Measurements from ENCODE around the gene FAM114A2.
"Not testable (repeated sequence)": the region's sequence is repeated elsewhere in the genome, so short reads cannot be mapped to it uniquely, and the experiment has no call there.

FAM114A2 gene

DNA sequence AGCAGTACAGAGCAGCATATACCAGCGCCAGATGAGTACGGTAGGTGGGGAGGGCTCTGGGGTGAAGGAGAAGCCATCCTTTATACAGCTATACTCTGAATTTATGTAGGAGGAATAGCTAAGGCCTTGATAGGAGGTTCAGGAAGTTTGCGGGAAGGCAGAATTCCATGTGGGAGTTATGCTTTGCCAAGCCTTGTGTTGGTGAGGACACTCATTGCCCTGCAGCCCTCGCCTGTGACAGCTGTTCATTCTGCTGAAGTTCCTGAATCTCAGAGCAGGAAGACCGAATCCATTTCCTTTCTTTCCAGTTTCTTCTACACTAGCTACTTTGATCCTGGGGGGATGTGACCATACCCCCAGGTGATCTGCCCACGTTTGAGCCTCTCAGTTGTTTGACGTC is 7.8 kb upstream of the FAM114A2 start:
- no peak for DNase-seq

DNA sequence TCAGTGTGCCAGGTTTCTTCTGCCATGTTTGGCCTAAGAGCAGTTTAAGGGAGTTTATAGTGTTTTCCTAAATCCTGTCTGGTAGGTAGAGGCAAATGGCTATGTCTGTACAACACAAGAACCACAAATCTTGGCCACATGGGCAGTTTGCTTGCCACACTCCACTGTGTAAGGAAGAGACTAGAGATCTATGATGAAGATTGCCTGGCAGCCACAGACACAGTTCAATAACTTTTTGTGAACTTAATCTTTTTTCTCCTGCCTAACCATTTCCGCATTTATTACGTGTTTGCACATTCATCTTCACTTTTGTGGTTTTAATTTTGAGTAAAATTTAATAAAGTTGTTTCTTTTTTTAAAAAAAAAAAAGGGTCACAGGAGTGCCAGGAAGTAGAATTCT is 5.9 kb upstream of the FAM114A2 start:
- no peak for DNase-seq

DNA sequence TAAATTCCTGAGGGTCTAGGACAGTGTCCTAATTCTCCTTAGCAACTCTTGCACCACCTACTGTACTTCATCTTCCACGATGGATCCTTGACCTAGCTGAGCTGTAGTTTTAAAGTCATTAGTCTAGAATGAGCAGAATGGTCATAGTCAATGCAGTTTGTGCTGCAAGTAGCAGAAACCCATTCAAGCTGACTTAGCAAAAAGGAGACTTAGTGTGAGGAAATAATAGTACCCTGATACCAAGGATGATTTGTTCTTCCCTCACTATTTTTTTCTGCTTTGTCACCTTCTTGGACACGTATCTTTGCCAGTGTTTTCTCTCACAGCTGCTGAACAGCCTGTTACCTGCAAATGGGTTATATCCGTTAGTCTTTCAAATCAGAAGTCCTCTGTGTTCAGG is 5.4 kb upstream of the FAM114A2 start:
- DNase-seq: no peak

DNA sequence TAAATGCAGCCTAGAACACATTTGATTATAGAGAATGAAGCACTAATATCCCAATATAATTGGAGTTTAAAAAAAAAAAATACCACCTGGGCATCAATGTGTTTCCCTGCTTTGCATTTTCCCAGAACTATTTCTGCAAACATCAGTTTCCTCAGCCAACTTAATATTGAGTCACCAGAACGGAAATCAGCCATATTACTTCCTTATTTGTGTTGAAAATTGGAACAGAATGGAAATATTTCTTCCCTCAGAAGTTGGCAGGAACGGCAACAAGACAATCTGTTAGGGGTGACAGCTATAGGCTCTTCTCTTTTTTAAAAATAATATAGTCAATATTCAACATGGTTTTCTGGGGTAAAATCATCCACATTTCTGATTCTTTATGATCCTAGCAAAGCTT is 4.1 kb upstream of the FAM114A2 start:
- no peak for DNase-seq

DNA sequence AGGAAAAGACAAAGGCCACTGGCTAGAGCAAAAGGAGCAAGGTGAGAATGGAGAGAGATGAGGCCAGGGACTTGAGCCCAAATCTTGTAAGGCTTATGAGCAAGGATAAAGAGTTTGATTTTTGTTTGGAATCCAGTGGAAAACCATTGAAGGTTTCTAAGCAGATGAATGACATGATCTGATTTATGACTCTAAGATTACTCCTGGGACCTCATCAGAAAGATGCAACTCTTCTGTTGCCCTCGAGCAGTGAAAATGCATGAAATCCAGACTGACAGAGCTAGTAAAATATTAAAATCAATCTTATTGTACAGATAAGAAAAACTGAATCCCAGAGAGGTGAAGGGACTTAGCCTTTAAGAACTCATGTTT is 734 bp upstream of the FAM114A2 start:
- DNase-seq: no peak

DNA sequence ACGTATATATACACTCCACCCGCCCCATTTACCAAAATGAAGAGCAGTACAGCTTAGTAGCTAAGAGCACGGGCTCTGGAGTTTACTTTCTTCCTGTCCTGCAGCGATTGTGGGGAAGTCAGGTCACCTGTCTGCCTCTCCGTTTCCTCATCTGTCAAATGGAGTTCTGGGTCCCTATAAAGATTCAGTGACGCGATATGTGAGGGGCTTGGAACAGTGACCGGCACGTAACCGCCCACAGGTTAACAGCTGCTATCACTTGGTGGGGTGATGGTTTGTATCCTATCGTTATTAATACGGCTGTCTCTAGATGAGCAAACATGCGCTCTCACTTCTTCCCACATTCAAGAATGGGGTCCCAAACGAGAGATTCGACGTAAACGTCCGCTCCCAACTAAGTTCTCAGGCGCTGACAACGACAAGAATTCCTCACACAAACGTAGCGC is 426 bp downstream of the FAM114A2 start:
- no peak for DNase-seq

DNA sequence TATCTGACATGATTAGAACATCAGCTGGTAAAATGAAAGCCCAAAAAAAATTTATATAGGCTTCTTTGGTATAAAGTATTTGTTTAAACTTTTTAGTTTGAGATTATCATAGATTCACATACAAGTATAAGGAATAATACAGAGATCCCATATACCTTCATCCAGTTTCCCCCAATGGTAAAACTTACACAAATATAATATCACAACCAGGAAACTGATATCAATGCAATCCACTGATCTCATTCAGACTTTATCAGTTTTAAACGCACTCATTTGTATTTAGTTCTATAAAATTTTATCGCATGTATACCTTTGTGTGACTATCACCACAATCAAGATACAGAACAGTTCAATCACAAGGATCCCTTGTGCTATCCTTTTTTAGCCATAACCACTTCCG is 3.8 kb downstream of the FAM114A2 start:
- no peak for DNase-seq

DNA sequence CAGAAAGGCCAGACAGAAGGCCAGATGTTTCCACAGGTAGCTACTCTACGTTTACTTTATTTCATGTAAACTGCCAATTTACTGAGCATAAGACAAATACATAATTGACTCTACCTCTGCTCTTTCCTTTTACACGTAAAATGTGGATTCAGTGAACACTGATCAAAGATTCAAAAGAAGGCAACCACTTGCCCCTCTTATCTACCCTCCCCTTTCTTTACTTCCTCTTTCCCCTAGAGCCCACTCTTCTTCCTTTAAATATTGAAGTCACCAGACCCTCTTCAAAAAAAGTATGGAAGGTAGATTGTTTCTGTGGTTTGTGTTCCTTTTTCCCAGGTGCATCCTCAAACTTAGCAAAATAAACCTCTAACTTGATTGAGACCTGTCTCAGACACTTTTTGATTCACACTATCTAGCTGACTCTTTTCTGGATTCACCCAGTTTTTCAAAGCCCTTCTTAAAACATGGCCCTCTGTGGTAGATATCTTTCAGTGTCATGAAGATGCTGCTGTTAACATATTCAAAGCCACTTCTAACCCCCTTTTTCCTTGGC is 6.7 kb downstream of the FAM114A2 start:
- no peak for DNase-seq

DNA sequence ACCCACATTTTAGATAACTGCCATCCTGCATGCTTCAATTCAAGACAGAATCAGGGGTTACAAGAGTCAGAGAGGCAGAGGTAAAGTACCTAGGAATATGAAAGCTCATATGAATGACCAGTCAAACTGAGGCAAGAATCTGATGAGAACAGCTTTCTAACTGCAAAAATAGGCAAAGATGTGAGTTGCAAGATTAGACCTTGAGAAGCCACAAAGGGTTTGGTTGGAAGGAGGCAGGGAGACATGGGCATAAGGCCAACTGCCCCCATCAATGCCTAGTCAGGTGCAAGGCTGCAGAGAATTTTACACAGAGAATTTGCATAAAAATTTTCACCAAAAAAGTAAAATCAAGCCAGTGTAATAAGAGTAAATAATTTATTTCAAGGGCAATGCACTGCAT is 12.8 kb downstream of the FAM114A2 start:
- DNase-seq: no peak

DNA sequence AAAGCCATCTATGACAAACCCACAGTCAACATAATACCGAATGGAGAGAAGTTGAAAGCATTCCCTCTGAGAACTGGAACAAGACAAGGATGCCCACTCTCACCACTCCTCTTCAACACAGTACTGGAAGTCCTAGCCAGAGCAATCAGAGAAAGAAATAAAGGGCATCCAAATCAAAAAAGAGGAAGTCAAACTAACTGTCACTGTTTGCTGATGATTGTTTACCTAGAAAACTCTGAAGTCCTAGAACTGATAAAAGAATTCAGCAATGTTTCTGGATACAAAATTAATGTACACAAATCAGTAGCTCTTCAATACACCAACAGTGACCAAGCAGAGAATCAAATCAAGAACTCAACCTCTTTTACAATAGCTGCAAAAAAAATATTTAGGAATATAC is 19.8 kb downstream of the FAM114A2 start:
- DNase-seq: not testable (repeated sequence)

DNA sequence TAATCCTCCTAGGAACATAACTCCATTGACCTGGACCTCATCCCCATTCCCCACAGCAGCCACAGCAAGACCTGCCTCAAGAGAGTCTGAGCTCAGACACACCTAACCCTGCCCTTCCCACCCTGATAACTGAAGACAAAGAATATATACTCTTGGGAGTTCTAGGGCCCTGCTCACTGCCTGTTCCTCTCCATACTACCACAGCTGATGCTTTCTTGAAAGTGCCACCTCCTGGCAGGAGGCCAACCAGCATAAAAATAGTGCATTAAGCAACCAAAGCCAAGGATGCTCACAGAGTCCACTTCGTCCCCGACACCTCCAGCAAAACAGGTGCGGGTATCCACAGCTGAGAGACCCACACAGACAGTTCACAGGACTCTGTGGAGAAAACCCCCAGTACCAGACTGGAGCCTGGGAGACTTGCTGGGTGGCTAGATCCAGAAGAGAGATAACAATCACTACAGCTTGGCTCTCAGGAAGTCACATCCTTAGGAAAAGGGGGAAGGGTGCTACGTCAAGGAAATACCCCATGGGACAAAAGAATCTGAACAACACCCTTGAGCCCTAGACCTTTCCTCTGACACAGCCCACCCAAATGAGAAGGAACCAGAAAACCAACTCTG is 23.5 kb downstream of the FAM114A2 start:
- DNase-seq: no peak

DNA sequence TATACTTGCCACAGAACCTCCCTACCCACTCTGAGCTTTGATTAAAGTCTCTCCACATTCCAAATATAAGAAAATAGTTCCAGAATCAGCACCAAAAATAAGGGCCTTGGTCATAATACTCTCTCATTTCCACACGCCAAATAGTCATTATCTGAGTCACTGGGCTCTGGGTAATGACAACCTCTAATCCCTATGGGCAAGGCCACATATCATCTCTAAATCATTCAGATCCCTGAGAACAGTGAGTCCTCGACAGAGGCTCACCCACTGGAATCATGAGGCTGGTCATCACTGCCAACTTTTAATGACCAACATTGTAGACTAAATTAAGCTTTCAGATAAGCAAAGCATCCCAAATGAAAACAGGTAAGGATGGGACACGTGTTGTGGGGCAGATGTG is 28.1 kb downstream of the FAM114A2 start:
- DNase-seq: no peak

DNA sequence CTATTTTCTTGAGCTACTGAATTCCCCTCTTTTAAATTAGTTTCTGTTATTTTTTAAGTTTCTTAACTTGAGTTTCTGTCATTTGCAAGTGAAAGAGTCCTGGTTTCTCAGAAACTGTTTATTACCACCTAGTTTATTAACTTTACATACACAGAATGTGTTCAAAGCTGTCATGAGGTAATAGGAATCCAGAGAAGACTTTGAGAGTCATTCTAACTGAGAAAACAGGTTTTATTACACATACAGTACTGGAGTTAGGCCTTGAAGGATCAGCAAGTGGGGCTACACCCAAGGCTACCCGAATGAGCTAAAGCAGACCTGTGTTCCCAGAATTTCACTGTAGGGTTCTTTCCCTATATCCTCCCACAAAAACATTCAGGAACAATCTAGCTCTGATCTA is 33.1 kb downstream of the FAM114A2 start:
- DNase-seq: no peak

DNA sequence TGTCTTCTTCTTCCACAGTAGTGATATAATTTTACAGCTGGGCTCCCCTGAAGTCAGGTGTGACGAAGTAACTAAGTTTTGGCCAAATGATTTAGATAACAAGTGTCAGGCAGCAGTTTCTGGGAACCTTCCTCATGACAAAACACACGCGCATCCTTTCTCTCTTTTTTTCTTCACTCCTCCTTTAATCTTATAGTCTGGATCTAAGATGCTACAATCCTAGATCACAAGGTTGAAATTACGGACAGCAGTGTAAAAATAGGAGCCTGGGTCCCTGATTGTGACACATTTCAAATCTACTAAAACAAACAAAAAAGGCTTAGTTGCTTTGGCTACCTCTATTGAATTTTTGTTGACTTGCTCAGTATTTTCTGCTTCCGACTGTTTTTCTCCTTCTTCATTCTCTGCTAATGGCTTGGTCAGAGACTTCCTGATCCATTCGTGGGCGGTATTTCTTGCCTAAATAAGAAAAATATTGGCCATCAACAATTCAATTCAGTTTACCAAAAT is 36.1 kb downstream of the FAM114A2 start:
- DNase-seq: no peak

DNA sequence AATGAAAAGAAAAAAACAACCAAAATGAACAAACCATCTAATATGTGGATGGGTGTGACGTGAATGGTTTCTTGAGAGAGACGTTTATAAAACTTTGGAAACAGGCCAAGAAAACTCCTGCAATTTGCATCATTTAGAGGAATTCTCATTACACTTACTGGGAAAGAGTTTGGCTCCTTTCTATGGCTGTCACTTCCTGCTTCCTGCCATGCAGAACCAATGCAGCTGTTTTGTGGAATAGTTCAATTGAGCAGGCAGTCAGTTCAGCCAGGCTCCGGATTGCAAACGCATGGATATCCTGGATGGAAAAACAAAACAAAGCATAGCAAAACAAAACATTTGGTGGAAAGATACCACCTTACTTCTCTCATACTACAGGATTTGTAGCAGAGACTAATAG is 36.6 kb downstream of the FAM114A2 start:
- no peak for DNase-seq

DNA sequence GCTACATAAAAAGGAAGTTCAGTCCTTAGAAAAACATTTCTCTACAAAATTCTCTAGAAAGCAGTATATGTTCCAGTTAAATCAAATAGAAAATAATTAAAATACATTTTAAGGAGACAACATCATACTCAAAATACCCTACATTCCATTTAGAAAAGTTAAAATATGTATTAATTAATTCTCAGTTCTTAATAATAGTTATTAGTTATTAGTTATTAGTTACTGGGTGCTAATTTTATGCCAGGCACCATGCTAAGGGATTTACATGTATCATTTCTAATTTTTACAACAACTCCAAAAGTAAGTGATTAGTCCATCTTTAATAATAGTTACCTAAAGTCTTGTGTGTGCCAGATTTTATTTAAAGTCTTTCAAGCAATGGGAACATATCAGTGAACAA is 38.0 kb downstream of the FAM114A2 start:
- no peak for DNase-seq

DNA sequence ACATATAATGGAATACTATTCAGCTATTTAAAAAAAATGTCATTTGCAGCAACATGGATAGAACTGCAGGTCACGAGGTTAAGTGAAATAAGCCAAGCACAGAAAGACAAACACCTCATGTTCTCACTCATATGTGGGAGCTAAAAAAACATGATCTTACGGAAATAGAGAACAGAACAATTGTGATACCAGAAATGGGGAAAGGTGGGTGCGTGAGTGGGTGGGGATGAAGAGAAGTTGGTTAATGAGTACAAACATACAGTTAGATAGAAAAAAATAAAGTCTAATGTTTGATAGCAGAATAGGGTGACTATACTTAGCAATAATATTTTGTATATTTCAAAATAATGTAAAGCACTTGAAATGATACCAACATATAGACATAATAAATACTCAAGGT is 38.7 kb downstream of the FAM114A2 start:
- DNase-seq: no peak

DNA sequence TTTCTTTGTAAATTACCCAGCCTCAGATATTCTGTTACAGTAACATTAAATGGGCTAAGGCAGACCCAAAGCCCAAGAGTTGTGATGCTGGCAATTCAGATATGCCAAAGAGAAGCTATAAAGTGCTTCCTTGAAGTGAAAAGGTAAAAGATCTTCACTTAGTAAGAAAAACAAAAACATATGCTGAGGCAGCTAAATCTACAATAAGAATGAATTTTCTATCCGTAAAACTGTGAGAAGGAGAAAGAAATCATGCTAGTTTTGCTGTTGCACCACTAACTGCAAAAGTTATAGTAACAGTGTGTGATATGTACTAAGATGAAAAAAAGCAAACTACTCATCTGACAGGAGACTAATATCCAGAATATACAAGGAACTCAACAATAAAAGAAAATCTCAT is 39.9 kb downstream of the FAM114A2 start:
- no peak for DNase-seq

DNA sequence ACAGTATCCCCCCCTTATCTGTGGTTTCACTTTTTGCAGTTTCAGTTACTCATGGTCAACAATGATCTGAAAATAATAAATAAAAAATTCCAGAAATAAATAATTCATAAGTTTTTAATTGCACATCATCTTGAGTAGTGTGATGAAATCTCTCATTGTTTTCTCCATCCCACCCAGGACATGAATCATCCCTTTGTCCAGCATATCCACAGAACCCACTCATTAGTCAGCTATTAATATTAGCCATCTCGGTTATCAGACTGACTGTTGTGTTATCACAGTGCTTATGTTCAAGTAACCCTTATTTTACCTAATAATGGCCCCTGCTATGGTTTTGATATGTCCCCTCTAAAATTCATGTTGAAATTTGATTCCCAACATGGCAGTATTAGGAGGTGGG is 40.7 kb downstream of the FAM114A2 start:
- DNase-seq: no peak

DNA sequence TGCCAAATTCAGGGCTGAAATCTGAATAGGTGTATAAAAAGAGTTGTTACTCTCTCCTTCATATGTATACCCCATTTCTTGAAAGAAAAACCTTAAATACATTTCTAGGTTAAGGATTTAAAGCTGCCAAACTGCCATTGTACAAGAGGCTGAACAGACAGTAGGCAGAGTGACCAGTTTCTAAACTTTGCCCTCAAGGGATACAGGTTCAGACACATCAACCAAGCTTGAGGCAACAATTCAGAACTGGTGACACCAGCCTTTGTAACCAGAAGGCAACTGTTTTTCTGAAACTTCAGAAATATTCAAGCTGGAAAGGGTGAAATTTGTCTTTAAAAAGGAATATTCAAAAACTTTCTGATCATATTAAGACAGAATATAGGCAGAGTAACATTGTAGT is 47.5 kb downstream of the FAM114A2 start:
- no peak for DNase-seq

DNA sequence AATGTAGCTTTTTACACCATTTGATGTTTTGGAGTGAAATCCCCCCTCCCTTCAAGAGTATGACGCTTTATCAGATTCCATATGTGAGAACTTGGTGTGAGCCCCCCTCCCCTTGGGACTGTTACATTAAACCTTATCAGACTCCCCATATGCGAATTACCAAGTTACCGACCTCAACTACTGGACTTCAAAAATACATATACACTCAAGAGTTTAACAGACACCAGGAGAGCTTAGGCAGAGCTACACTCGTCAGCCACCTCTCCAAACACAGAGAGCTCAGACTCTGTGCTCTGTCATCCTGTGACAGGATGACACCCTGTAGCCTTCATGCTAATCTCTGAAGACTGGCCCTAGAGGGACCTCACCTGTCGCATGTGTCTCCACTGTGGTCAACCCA is 50.2 kb downstream of the FAM114A2 start:
- no peak for DNase-seq

DNA sequence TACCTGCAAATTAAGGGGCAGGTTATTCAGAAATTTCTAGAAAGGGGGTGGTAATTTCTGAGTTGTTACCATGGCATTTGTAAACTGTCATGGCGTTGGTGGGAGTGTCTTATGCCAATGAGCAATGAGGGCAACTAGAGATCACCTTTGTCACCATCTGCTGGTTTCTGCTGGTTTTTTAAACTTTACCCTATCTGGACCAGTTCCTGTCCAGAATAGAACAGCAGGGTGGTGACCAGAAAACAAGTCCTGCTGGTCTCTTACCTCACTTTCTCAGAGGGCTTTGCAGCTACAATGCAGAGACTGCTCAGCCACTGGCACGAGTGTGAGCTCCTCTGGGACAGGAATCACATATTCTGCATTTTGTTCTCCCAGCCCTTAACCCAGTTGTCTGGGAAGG is 51.4 kb downstream of the FAM114A2 start:
- DNase-seq: no peak

DNA sequence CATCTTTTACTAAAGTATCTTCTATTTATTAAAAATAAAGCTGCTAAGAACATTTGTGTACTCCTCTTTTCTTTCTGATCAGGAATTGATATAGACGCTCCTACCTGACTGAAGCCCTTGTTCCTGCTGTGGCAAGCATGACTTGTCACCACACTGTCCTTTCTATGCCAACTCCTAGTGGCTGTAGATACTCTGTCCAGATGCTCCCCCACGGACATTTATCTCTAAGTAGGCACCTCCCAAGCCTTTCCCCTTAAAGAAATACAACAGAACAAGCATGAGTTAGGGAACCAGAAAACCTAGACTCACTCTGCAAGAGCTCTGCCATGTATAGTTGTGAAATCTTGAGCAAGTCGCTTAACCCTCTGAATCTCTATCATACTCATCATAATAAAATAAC is 53.2 kb downstream of the FAM114A2 start:
- no peak for DNase-seq

DNA sequence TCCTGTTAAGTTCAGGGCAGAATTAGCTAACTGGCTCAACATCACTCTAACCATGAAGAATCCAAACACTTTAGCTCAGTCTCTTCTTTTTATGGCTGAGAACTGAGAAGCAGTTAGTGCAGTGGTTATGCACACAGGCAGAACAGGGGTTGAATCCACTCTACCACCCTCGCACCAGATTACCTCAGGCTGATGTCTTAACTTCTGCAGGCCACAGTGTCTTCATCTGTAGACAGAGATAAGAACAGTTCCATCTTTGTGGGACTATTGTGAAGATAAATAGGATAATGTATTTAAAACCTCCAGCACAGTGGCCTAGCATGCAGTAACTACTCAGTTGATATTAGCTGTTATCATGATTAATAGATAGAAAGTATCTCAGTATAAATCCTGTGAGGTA is 54.8 kb downstream of the FAM114A2 start:
- DNase-seq: no peak

DNA sequence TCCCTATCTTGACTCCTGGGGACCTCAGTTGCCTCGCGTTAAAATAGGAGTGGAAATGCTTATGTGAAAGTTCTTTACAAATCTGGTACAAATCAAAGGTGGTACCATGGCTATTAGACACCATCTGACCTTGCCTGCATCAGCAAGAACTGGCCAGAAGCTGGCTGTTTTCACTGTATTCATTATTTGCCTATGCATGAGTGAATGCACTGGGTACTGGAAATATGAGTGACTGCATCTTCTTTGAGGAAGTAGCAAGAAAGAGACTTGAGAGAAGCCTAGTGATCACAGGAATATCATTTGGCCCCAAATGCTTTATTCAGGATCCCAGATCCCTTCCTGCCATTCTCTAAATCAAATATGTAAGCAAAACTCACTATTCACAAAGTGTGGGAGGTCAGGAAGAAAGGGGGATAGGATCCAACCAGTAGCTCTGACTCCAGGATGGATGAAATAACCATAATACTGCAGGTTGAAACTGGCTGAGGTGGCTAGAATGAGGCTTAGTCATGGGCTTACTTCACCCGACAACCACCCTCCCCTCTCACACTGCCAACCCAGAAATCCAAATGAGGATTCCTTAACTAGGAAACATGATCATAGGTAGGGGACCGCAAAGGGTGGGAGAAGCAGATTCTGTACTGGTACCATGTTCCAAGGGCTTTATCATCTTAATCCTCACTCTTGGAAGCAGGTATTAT is 56.7 kb downstream of the FAM114A2 start:
- DNase-seq: no peak
